ENCODE measurements around the gene TIMM22. TPM values are rescaled to one million over a fixed set of nuclear protein-coding genes. Genes with fewer than 3 reads are reported as not detected.

The TIMM22 gene
- total RNA-seq, 1 experiment from 2014 or later: 31.0 TPM

Other genes starting within 250 kb of the TIMM22 start
- gene GEMIN4, start 244.9 kb upstream of the TIMM22 start, total RNA-seq (2014; rRNA removed; shearing (Covaris generic)): 21.4 and 29.4 TPM in 2 replicates
- 55.9 and 60.8 TPM in 2 replicates for gene GLOD4, start 214.8 kb upstream of the TIMM22 start, total RNA-seq (2014; rRNA removed; shearing (Covaris generic))
- 58.9 and 61.5 TPM in 2 replicates for gene MRM3, start 214.8 kb upstream of the TIMM22 start, total RNA-seq (2014; rRNA removed; shearing (Covaris generic))
- gene NXN, start 17.4 kb upstream of the TIMM22 start, total RNA-seq (2014; rRNA removed; shearing (Covaris generic)): 127 and 142 TPM in 2 replicates
- 24.6 and 31.6 TPM in 2 replicates for gene ABR, start 182.9 kb downstream of the TIMM22 start, total RNA-seq (2014; rRNA removed; shearing (Covaris generic))

Data from H7 (cell line).